Left lung (tissue), 10 donors: ENCODE measurements around the gene PLOD1. TPM values are rescaled to one million over a fixed set of nuclear protein-coding genes. Genes with fewer than 3 reads are reported as not detected.

Experiments
- ATAC-seq: fragments of 200-7000 bp; cut with Tn5 transposase; one replicate; pipeline ENCODE4 v1.9.1; 2020; ENCODE audit warnings: moderate library complexity
- DNase-seq, 4 donors: peaks; one replicate each; pipeline ENCODE4 v3.0.0-alpha.2; 2013 to 2020
- H3K27ac ChIP-seq, 2 donors: fragments of 200-600 bp; sonication (generic) in 1 of 2; one replicate each; pipeline versions ENCODE4 v1.5.0 to v1.8.0; 2020 to 2021
- H3K27me3 ChIP-seq, 2 donors: fragments of 200-600 bp; sonication (generic) in 1 of 2; one replicate each; pipeline versions ENCODE4 v1.5.0 to v1.8.0; 2020 to 2021
- H3K36me3 ChIP-seq, 2 donors: fragments of 200-600 bp; sonication (generic) in 1 of 2; one replicate each; pipeline versions ENCODE4 v1.5.0 to v1.8.0; 2020 to 2021
- H3K4me1 ChIP-seq, 2 donors: fragments of 200-600 bp; one replicate each; pipeline ENCODE4 v1.8.0; 2021
- H3K4me3 ChIP-seq, 2 donors: fragments of 200-600 bp; sonication (generic) in 1 of 2; one replicate each; pipeline versions ENCODE4 v1.5.0 to v1.8.0; 2020 to 2021; ENCODE audit warnings: mild to moderate bottlenecking in 1 of 2
- H3K9me3 ChIP-seq, 2 donors: fragments of 200-600 bp; sonication (generic) in 1 of 2; one replicate each; pipeline versions ENCODE4 v1.5.0 to v1.8.0; 2020 to 2021
- CTCF ChIP-seq, 2 donors: fragments of 200-600 bp; sonication (generic) in 1 of 2; IDR thresholded peaks; one replicate each; pipeline versions ENCODE4 v1.5.0 to v1.8.0; 2021; ENCODE audit warnings: antibody characterized with exemption in 2 of 2
- intact Hi-C, 2 donors: fragments of 100-400 bp; cut with DNase I; formaldehyde crosslinking; loops; one replicate each; pipeline versions ENCODE4 v1.11.2 to v1.14.2; 2022
- polyA plus RNA-seq, 6 donors: library from polyadenylated mRNA; unstranded; fragments of 120-200 nt; gene quantifications; one replicate each; pipeline ENCODE4 v1.2.1, GENCODE V29; 2013; ENCODE audit not compliant: insufficient read length in 6 of 6
- total RNA-seq, 2 donors: library from RNA; stranded (reverse); fragmentation: NEBNext Ultra II Directional; extraction: Animal tissue kit (Norgen Biotek cat#: 25700); gene quantifications; one replicate each; pipeline ENCODE4 v1.2.1, GENCODE V29; 2021
- donor health status: DM: no; HTN: yes; CAD: no.
- donor health status: DM: no; HTN: no; CAD: no.

The PLOD1 gene
- total and polyA plus RNA-seq, 8 donors = 114 to 159 (median 131) TPM

- H3K27me3 ChIP-seq = no peaks in the 10 kb centered on the region
- ATAC-seq (peak; percentile 96), DNase-seq (peak; percentile 96 to 98 (median 97))
- H3K4me1 ChIP-seq = peaks cover 14 to 65% of the 10 kb centered on the region in 2 donors
- TF ChIP-seq CTCF (IDR thresholded peaks at IDR 0.05) = peak in 1 of 2 donors; percentile 23
- peaks cover 0 to 42% of the 10 kb centered on the region in 2 donors for H3K36me3 ChIP-seq
- peak within 1 kb of the TSS; percentile 89 to 92 for H3K4me3 ChIP-seq
- peak within 1 kb of the TSS; percentile 91 to 98 for H3K27ac ChIP-seq
- no peaks in the 10 kb centered on the region for H3K9me3 ChIP-seq
- intact Hi-C loops = loop anchor here in 1 of 2 donors (10.0 kb wide), 1 partner anchor 135 kb away; the partner anchor contains the start of gene NPPA
Measured at GRCh38 chr1:11979851-11980675, 45.5 kb downstream of the PLOD1 start, which contains the start of gene MFN2. MFN2 (plus strand) TSS chr1:11980444; CDS start chr1:11989169, 8,725 bp downstream.

GRCh38 chr1:11980676-11980972, 46.1 kb downstream of the PLOD1 start:
- H3K36me3 ChIP-seq = peaks cover 0 to 41% of the 10 kb centered on the region in 2 donors
- intact Hi-C loops = no loop called here
- H3K4me3 ChIP-seq = peak overlapping the region; percentile 89 to 92
- peak in 1 of 4 donors; percentile 9 for DNase-seq
- H3K9me3 ChIP-seq = no peaks in the 10 kb centered on the region
- no peaks in the 10 kb centered on the region for H3K27me3 ChIP-seq
- peaks cover 14 to 71% of the 10 kb centered on the region in 2 donors for H3K4me1 ChIP-seq
- H3K27ac ChIP-seq = peak overlapping the region; percentile 91 to 98
- no peak for TF ChIP-seq CTCF (IDR thresholded peaks at IDR 0.05)
- ATAC-seq = no peak

- ATAC-seq = no peak
- H3K4me1 ChIP-seq = peaks cover 14 to 80% of the 10 kb centered on the region in 2 donors
- H3K27ac ChIP-seq = no peak overlapping the region
- no peak for DNase-seq
- no peak for TF ChIP-seq CTCF (IDR thresholded peaks at IDR 0.05)
- no peaks in the 10 kb centered on the region for H3K27me3 ChIP-seq
- H3K36me3 ChIP-seq = peaks cover 0 to 44% of the 10 kb centered on the region in 2 donors
- H3K4me3 ChIP-seq = peak overlapping the region in 1 of 2 donors; percentile 92
- H3K9me3 ChIP-seq = no peaks in the 10 kb centered on the region
- intact Hi-C loops = no loop called here
Measured at GRCh38 chr1:11981378-11982009, 47.0 kb downstream of the PLOD1 start.

- Histone ChIP-seq H3K4me3 (peak overlapping the region in 1 of 2 donors; percentile 92), H3K27ac (peak overlapping the region in 1 of 2 donors; percentile 5), H3K9me3 (no peaks in the 10 kb centered on the region), H3K36me3 (peaks cover 0 to 47% of the 10 kb centered on the region in 2 donors), H3K4me1 (peaks cover 14 to 82% of the 10 kb centered on the region in 2 donors), H3K27me3 (no peaks in the 10 kb centered on the region)
- no peak for TF ChIP-seq CTCF (IDR thresholded peaks at IDR 0.05)
- DNase-seq (no peak), ATAC-seq (no peak)
- intact Hi-C loops = no loop called here
Measured at GRCh38 chr1:11982010-11982392, 47.5 kb downstream of the PLOD1 start.

- Histone ChIP-seq H3K27ac (peak overlapping the region in 1 of 2 donors; percentile 93), H3K9me3 (no peaks in the 10 kb centered on the region), H3K36me3 (peaks cover 0 to 56% of the 10 kb centered on the region in 2 donors), H3K4me1 (peaks cover 13 to 67% of the 10 kb centered on the region in 2 donors), H3K4me3 (no peak overlapping the region), H3K27me3 (no peaks in the 10 kb centered on the region)
- no peak for TF ChIP-seq CTCF (IDR thresholded peaks at IDR 0.05)
- intact Hi-C loops = no loop called here
- DNase-seq (no peak), ATAC-seq (no peak)
Measured at GRCh38 chr1:11984121-11984520, 49.6 kb downstream of the PLOD1 start.
